ENCODE data around the gene RASA4.
"Not testable (repeated sequence)": the region's sequence is repeated elsewhere in the genome, so short reads cannot be mapped to it uniquely, and the experiment has no call there.

RASA4 gene

DNA sequence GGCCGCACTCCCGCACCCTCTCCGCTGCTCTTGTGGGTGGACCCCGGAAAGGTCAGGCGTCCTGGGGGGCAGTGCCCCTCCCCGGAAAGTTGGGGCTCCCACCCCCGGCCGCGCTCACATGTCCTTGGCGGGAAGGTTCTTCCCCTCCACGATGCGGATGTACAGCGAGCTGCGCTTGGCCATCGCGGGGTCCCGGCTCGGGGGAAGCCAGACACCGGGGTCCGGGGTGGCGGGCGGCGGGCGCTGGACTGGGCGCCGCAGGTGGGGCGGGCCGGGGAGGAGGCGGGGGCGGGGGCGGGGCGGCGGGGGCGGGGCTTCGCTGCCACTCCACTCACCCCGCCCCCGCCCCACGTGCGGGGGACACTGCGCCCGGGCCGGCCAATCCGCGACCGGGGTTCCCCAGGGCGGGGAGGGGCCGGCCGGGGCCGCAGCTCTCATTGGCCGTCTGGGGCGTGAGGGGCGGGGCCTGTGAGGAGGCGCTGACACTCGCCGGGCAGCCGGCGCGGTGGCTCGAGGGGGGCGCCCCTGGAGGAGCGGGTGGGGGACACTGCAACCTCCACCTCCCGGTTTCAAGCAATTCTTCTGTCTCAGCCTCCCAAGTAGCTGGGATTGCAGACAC is at the start of gene RASA4:
TSS of gene RASA4 (minus strand) at position 250 of the 619 bp plus-strand sequence. CDS start at position 183, 67 bp downstream.
- not testable (repeated sequence) for DNase-seq

DNA sequence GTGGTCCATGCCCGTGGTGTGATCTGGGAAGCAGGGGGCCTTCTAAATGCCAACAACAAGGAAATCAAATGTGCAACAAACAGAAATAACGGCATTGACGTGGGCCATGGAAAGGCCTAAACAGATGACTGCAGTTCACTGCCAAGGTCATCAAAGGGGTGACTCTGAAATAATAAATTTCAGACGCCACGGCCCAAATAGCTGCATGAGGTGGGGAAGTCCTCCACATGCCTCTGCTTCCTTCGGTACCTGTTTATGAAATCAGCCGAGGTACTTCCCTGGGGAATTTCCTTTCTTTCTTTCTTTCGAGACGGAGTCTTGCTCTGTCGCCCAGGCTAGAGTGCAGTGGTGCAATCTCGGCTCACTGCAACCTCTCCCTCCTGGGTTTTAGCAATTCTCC is 48.2 kb upstream of the RASA4 start:
- DNase-seq = not testable (repeated sequence)

DNA sequence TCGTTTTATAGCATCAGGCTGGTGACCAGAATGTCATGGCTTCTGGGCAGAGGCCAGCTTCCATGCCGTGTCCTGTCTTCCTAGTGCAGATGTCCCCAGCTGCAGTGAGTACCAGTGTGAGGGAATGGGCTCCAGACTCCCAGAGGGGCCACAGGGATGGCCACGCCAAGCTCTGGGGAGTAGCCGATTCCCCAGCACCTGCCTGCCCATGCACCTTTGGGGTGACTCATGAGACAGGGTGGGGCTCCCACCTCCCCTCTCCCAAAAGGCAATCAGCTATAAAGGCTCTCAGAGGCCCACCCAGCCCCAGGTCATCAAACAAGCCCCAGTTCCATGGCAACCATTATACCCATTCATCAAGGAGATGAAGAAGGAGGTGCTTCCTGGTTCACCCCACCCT is 33.4 kb upstream of the RASA4 start, which contains the start of gene SPDYE2B:
TSS of gene SPDYE2B (plus strand) at position 396 of the 400 bp plus-strand sequence. CDS start 2,030 bp downstream, outside the sequence.
- DNase-seq = not testable (repeated sequence)

DNA sequence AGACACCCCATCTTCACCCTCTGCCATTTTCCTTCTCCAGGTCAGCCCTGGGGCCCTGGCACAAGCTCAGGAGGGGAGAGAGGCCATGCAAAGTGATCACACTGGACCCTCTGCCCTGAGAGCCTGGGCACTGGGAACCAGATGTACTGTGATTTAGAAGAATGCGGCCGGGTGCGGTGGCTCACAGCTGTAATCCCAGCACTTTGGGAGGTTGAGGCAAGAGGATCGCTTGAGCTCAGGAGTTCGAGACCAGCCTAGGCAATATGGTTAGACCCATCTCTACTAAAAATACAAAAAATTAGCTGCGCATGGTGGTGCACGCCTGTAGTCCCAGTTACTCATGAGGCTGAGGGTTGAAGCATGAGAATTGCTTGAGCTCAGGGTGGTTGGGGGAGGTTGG is 31.3 kb upstream of the RASA4 start:
- DNase-seq = not testable (repeated sequence)

DNA sequence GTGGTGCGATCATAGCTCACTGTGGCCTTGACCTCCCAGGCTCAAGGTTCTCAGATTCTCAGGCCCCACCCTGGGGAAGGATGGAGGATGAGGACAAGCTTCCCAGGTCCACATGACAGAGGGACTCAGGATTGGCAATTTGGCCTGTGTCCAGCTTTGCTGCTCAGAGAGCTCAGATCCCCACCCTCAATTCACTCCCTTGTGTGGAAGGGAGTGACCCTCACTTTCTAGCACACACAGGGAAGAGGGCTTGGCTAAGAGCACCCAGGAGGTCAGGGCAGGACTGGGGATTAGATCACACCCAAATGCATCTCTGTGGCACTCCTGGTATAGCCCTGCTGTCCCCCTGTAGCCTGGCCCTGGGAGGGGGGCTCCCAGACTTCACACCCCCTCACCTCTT is 26.8 kb upstream of the RASA4 start:
- DNase-seq = not testable (repeated sequence)

DNA sequence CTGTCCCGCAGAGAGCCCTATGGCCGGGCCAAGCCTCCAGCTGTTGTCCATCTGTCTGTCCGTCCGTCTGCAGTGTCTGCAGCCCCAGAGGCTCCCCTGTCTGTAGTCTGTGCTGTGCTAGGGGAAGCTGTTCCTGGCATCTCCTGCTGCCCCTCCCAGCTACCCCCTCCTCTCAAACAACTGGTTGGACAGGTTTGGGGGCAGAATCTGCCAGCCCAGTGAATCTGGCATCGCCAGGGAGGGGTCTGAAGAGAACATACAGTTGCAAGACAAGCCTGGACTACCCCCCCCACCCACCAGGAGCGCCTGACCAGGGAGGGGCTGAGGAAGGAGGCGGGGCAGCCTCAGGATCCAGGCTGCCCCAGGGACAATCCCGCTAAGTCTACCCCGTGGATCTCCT is 26.1 kb upstream of the RASA4 start, which contains the start of gene UPK3BL1:
TSS of gene UPK3BL1 (minus strand) at position 101 of the 400 bp plus-strand sequence. CDS start at position 51, 50 bp downstream.
- not testable (repeated sequence) for DNase-seq

DNA sequence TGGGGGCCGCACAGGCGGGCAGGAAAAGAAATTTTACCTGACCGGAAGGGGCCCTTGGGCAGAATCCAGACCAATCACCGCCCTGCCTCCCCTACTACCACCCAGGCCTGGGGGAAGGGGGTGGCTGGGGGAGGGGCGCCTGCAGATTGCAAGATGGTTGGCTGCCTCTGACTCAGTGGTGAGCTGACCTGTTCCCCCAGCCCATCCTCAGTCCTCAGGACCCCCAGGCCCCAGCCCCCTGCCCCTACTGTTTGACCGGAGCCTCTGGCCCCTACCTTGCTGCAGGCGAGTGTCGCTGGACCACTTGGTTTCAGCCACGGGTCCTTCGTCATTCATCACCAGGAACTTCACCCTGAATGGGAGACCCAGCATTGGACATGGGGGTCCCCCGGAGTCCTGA is 22.3 kb upstream of the RASA4 start:
- DNase-seq = not testable (repeated sequence)

DNA sequence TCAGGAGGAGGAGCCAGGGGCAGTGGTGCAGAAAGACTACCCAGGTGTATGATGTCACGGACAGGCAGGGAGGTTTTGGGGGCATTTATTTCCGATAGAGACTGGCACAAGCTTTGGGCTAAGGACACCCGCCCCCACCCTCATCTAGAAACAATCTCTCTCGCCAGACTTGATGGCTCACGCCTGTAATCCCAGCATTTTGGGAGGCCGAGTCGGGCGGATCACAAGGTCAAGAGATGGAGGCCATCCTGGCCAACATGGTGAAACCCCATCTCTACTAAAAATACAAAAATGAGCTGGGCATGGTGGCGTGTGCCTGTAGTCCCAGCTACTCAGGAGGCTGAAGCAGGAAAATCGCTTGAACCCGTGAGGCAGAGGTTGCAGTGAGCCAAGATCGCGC is 20.4 kb upstream of the RASA4 start:
- DNase-seq = not testable (repeated sequence)

DNA sequence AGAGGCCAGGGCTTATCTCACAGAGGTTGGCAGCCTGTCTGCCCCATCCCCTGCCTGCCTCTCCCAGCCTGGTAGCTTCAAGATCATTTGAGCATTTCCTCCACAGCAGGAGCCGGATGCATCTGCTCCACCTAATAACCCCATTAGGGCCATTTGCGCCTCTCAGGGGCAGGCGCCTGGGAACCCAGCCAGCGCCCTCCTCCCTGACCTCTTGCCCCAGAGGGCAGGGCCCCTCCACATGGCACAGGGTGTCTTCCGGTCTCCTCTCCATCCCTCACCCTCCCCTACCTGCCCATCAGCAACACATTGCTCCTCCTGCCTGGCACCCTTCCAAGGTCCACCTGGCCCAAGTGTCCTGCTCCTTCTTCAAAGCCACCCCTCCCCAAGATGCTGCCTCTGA is 18.8 kb upstream of the RASA4 start:
- not testable (repeated sequence) for DNase-seq

DNA sequence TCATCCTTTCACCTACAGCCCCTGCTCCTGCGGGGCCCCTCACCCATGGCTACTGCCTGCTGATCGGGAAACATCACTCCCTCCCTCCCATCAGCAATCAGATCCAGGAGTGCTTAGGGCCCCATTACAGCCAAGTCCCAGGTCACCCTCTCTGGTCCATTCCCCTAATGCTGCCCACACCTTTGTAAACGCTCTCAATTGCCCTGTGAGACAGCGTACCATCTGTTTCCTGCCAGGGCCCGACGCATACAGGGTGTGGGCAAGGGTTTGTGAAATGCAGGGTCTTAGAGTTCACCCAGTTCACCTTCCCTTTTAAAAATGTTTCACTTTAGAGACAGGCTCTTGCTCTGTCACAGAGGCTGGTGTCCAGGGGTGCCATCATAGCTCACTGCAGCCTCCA is 17.7 kb upstream of the RASA4 start:
- DNase-seq = not testable (repeated sequence)

DNA sequence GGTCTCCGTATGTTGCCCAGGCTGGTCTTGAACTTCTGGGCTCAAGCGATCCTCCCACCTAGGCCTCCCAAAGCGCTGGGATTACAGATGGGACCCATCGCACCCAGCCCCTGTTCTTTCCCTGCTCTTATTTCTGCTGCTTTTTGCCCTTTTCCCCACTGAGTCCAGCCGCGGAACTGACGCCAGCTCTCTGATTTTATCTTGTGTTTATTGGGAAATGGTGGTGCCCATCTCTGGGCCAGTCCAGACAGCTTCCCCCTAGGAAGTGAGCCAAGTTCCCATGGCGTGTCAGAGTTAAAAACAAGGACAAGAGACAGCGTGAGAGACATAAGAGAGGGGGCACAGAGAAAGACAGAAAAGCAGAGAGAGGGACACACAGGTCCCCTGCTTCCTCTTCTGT is 14.1 kb upstream of the RASA4 start:
- DNase-seq = not testable (repeated sequence)

DNA sequence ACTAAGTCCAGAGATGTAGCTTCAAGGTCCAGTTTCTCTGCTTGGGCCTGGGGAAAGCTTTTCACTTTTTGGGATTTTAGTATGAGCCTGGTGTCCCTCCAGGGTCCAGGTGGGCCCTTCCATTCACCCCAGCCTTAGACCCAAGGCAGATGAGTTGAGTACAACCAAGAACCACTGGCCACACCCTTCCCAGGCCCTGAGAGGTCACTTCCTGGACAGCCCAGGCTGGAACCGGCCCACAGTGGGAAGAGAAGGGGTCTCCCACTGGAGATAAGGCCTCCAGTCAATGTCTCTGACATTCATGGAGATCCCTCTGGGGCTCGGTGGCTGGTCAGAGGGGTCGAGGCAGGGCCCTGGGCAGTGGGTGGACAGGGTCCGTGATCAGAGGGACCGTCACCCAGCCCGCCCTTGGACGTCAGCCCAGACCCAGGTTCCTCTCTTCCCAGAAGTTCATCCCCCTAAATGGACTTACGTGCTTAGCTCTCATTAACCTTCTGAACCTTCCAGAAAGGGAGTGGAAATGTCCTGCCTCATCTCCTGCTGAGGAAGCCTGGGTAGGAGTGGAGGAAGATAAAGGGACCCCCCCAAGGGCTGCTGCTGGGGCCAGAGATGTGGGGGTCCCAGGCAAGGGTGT is 10.8 kb upstream of the RASA4 start:
- DNase-seq = not testable (repeated sequence)

DNA sequence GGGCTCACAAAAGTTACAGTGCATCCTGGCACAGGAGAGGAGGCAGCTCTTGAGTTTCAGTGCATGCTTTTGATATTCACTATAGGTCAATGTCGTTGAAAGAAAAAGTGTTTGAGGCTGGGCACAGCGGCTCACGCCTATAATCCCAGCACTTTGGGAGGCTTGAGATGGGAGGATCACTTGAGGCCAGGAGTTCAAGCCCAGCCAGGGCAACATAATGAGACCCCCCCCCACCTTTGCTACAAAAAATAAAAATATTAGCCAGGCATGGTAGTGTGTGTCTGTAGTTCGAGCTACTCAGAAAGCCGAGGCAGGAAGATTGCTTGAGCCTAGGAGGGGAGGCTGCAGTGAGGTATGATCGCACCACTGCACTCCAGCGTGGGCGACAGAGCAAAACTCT is 1.6 kb upstream of the RASA4 start:
- DNase-seq = not testable (repeated sequence)

DNA sequence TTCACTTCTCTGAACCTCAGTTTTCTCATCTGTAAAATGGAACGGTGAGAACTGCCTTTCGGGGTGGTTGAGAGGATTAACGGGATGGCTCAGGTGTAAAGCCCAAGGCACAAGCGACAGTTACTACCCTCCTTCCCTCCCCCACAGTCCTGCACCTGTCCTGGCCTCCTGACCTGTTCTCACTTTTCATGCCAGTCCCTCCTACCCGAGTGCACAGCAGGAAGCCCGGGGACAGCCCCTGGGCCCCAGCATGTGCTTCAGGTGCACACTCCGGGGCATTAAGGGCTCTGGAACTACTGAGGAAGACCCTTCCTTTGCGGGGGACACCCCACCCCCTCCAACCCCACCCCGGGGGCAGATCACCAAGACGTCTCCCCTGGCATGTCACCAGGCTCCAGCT is 626 bp downstream of the RASA4 start:
- not testable (repeated sequence) for DNase-seq

DNA sequence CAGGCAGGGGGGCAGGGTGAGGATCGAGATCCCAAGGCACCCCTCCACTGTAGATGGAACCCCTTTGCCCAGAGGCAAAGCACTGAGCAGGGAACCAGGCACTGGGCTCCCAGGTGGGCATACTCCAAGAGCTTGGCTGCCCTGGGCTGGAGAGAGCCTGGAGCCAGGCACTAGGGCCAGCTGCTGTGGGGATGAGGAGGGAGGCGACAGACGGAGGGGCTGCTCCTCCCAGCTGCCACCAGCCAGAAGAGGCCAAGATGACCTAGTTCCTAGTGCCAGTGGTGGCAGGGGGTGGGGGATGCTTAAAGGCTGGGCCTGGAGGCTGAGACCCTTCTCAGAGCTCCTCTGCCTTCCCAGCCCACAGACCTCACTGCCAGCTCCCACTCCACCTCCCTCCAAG is 1.7 kb downstream of the RASA4 start:
- not testable (repeated sequence) for DNase-seq

DNA sequence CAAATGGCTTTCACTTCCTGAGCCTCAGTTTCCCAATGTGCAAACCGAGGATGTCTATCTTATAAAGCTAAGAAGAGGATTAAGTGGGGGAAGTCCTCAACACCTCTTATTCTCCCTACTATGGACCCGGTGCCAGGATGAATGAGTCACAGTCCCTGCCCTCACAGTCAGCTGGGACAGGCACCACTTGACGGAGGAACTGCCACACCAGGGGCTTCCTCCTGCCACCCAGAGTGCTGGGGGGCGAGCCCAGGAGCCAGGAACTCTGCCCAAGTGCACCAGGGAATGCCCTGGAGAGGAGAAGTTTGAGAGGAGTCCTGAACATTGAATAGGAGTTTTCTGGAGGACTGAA is 2.2 kb downstream of the RASA4 start:
- DNase-seq = not testable (repeated sequence)

DNA sequence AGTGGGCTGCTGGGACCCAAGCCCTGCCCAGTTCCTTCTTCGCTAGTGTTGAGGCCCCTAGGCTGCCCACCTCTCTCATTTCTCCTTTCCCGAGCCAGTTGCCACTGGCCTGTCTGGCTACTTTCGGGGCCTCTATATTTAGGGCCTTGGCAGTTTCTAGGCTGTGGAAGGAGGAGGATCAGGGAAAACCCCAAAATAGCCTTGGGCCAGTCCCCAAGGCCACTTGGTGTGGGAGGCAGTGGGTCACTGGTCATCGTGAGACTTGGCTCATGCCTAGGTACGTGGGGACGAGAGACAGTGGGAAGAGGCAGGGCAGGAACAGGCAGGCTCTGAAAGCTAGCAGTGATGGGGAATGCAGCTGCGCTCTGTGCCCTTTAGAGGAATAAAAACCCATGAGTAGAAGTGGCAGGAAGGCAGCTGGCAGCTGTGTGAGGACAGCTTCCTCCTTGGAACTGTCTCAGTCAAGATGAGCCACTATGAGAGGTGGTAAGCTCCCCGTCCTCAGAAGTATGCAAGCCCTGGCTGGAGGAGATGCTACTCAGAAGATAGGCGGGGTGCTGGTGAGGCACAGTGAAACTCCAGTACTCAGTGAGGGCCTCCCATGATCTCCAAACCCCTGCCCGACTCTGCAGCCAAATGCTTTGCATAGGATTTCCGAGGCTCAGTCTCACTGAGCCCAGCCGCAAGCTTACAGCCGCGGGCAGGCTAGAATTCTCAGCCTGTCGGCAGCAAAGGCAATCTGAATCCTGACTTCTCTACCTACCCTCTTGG is 2.8 kb downstream of the RASA4 start:
- not testable (repeated sequence) for DNase-seq

DNA sequence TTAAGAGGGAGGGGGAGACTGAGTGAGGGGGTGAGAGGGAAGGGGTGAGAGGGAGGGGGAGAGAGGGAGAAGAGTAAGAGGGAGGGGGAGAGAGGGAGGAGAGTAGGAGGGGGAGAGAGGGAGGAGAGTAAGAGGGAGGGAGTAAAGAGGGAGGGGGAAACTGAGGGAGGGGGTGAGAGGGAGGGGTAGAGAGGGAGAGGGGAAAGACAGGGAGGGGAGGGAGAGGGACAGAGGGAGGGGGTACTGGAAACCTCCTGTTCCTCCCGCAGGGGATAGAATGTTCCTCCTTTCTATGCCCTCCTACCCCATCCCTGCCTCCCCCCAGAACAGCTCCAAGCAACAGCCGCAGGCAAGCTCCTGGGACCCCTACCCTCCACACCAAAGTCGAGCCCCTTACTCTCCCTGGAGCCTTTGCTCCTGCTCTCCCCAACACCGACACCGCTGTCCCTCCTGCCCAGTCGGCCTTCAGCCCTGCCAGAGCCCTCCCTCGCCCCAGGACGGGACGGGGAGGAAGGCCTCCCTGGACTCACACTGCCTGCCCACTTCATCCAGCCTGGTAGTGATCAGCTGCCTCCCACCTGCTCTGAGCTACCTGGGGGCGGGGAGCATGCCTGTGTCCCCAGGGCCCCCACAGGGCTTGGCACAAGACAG is 4.8 kb downstream of the RASA4 start:
- not testable (repeated sequence) for DNase-seq

DNA sequence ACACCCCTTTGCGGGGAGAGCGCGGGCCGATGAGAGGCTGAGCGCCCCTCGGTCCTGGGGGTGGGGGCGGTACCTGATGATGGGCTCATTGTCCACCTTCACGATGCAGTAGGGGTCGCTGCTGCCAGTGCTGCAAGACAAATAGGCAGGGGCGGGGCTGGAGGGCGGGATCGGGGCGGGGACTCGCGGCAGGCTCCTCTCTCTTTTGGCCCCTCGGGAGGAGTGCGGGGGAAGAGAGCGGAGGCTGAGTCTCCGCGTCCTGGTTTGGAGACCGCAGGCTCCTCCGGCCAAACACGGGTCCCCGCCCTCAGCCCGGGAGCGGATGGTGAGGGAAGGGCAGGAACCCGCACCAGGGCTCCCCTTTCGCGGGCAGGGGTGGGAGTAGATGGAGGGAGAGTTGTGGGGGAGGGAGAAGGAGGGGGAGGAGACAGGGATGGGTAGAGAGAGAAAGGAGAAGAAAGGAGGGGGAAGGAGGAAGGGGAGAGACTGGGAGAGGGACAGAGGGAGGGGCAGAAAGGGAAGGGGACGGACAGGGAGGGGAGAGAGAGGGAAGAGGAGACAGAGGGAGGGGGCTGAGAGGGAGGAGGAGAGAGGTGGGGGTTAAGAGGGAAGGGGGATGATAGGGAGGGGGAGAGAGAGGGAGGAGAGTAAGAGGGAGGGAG is 5.4 kb downstream of the RASA4 start:
- not testable (repeated sequence) for DNase-seq

DNA sequence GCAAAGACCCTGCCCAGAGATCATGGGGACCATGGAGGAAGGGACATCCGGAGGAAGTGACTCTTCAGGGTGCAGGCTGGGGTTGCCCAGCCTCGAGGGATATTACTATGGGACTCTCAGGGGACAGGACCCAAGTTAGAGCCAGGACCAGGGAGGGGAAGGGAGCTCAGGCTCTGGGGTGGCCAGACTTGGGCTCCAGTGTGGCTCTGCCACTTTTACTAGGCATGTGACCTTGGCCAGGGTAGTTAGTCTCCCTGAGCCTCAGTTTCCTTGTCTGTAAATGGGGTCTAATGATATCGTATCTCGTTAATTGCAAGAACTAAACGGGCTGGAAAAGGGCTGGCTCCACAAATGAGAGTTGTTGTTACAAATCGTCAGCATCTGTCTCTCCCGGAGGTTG is 6.1 kb downstream of the RASA4 start:
- DNase-seq = not testable (repeated sequence)

DNA sequence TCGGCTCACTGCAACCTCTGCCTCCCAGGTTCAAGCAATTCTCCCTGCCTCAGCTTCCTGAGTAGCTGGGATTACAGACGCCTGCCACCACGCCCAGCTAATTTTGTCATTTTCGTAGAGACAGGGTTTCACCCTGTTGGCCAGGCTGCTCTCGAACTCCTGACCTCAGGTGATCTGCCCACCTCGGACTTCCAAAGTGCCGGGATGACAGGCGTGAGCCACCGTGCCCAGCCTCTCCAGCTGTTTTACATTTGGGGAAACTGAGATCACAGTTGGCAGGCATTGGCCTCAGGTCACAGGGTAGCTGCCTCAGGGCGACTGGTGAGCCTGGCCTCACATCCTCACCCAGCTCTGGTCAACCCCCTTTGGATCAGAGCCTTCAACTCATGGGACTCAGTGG is 6.8 kb downstream of the RASA4 start:
- not testable (repeated sequence) for DNase-seq

DNA sequence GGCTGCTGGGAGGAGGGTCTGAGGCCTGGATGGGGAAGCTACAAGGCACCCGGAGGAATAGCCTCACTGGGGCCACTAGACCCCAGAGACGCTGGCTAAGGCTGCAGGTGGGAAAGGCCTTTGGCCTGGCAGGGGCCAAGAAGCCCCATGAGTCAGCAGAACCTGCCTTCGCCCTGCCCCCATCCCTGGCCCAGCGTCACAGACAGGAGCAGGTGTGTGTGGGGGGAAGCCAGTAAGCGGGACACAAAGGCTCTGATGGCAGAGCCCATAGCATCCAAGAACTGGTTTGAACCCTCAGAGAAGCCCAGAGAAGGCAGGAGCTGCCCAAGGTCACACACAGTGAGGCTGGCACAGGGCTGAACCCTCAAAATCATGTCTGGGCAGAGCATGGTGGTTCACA is 9.7 kb downstream of the RASA4 start:
- DNase-seq = not testable (repeated sequence)

Measured in NCI-H510A (cell line).